ENCODE measurements around the gene SAV1. TPM values are rescaled to one million over a fixed set of nuclear protein-coding genes. Genes with fewer than 3 reads are reported as not detected.

The SAV1 gene
- total RNA-seq, 1 donor from 2014 or later: 11.6 TPM

- H3K36me3 Mint-ChIP-seq (ENCODE audit: unreplicated experiment): peaks cover 14% of the 10 kb centered on the region
- no peaks in the 10 kb centered on the region for H3K9me3 Mint-ChIP-seq (ENCODE audit: unreplicated experiment)
- no peak overlapping the region for H3K27ac Mint-ChIP-seq (ENCODE audit: unreplicated experiment)
- H3K4me1 Mint-ChIP-seq (ENCODE audit: low read depth, unreplicated experiment): no peaks in the 10 kb centered on the region
- no peak overlapping the region for H3K4me3 Mint-ChIP-seq (ENCODE audit: unreplicated experiment)
- no peak for DNase-seq
- TF ChIP-seq, protein P1, sequence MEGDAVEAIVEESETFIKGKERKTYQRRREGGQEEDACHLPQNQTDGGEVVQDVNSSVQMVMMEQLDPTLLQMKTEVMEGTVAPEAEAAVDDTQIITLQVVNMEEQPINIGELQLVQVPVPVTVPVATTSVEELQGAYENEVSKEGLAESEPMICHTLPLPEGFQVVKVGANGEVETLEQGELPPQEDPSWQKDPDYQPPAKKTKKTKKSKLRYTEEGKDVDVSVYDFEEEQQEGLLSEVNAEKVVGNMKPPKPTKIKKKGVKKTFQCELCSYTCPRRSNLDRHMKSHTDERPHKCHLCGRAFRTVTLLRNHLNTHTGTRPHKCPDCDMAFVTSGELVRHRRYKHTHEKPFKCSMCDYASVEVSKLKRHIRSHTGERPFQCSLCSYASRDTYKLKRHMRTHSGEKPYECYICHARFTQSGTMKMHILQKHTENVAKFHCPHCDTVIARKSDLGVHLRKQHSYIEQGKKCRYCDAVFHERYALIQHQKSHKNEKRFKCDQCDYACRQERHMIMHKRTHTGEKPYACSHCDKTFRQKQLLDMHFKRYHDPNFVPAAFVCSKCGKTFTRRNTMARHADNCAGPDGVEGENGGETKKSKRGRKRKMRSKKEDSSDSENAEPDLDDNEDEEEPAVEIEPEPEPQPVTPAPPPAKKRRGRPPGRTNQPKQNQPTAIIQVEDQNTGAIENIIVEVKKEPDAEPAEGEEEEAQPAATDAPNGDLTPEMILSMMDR (IDR thresholded peaks at IDR 0.05; ENCODE audit: partially characterized antibody, unreplicated experiment): no peak
- no peaks in the 10 kb centered on the region for H3K27me3 Mint-ChIP-seq (ENCODE audit: unreplicated experiment)
These were observed 11.3 kb downstream of the SAV1 start for GRCh38 chr14:50656776-50657175.

- H3K9me3 Mint-ChIP-seq (ENCODE audit: unreplicated experiment): no peaks in the 10 kb centered on the region
- peaks cover 2% of the 10 kb centered on the region for H3K27me3 Mint-ChIP-seq (ENCODE audit: unreplicated experiment)
- no peaks in the 10 kb centered on the region for H3K36me3 Mint-ChIP-seq (ENCODE audit: unreplicated experiment)
- H3K4me1 Mint-ChIP-seq (ENCODE audit: low read depth, unreplicated experiment): no peaks in the 10 kb centered on the region
- no peak for DNase-seq
- H3K4me3 Mint-ChIP-seq (ENCODE audit: unreplicated experiment): no peak overlapping the region
- no peak overlapping the region for H3K27ac Mint-ChIP-seq (ENCODE audit: unreplicated experiment)
- TF ChIP-seq, protein P1 (IDR thresholded peaks at IDR 0.05; ENCODE audit: partially characterized antibody, unreplicated experiment): no peak
These were observed 18.4 kb downstream of the SAV1 start for GRCh38 chr14:50649691-50650090.

DNA sequence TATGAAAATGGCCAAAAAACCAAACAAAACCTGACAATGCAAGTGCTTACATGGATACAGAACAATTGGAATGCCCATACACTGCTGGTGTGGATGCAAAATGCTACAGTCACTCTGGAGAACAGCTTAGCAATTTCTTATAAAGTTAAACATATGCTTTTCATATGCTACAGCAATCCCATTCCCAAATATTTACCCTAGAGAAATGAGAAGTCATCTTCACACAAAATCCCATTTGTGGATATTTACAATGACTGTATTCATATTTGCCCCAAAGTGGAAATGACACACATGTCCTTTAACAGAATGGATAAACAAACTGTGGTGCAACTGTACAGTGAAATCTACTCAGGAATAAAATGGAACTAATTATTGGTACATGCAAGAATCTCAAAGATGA lies 20.4 kb downstream of the SAV1 start:
- no peak overlapping the region for H3K27ac Mint-ChIP-seq (ENCODE audit: unreplicated experiment)
- TF ChIP-seq, protein P1 (IDR thresholded peaks at IDR 0.05; ENCODE audit: partially characterized antibody, unreplicated experiment): no peak

DNA sequence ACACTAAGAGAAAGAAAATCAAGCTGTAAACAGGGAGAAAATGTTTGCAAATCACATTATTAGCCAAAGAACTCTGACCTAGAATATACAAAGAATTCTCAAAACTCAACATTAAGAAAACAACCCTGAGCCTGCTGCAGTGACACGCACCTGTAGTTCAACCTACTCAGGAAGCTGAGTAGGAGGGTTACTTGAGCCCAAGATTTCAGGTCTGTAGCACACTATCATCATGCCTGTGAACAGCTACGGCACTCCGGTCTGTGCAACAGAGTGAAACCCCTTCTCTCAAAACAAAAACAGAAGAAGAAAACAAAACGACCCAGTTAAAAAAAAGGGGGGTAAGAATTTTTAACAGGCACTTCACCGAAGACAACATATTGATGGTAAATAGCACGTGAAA lies 20.8 kb downstream of the SAV1 start:
- TF ChIP-seq, protein P1 (IDR thresholded peaks at IDR 0.05; ENCODE audit: partially characterized antibody, unreplicated experiment): no peak
- H3K36me3 Mint-ChIP-seq (ENCODE audit: unreplicated experiment): no peaks in the 10 kb centered on the region
- H3K4me1 Mint-ChIP-seq (ENCODE audit: low read depth, unreplicated experiment): no peaks in the 10 kb centered on the region
- no peak overlapping the region for H3K27ac Mint-ChIP-seq (ENCODE audit: unreplicated experiment)
- DNase-seq: no peak
- H3K4me3 Mint-ChIP-seq (ENCODE audit: unreplicated experiment): no peak overlapping the region
- H3K27me3 Mint-ChIP-seq (ENCODE audit: unreplicated experiment): peaks cover 2% of the 10 kb centered on the region
- no peaks in the 10 kb centered on the region for H3K9me3 Mint-ChIP-seq (ENCODE audit: unreplicated experiment)

More for the DNA sequence above, 20.4 kb downstream of the SAV1 start:
- Mint-ChIP-seq H3K9me3 (ENCODE audit: unreplicated experiment) (no peaks in the 10 kb centered on the region), H3K27me3 (ENCODE audit: unreplicated experiment) (peaks cover 2% of the 10 kb centered on the region), H3K36me3 (ENCODE audit: unreplicated experiment) (no peaks in the 10 kb centered on the region), H3K4me1 (ENCODE audit: low read depth, unreplicated experiment) (no peaks in the 10 kb centered on the region), H3K4me3 (ENCODE audit: unreplicated experiment) (no peak overlapping the region)
- DNase-seq: no peak

DNA sequence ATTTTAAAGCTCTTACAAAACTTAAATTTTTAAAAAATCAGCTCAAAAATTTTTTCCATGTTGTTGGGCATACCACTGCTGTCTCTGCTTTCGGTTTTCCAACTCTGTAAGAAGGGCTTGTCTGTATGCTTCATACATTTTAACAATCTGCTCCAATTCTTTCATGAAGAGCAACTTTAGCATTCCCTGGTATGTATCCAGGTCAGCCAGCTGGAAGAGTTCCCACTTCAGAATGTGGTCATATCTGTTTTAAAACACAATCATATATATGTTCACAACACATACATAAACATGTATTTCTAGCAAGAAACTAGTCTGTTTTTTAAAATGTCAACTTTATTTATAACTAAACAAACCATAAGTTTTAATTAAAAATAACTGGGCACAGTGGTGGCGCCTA lies 33.0 kb downstream of the SAV1 start:
- H3K27ac Mint-ChIP-seq (ENCODE audit: unreplicated experiment): no peak overlapping the region
- no peaks in the 10 kb centered on the region for H3K27me3 Mint-ChIP-seq (ENCODE audit: unreplicated experiment)
- no peak for DNase-seq
- no peaks in the 10 kb centered on the region for H3K9me3 Mint-ChIP-seq (ENCODE audit: unreplicated experiment)
- H3K4me1 Mint-ChIP-seq (ENCODE audit: low read depth, unreplicated experiment): no peaks in the 10 kb centered on the region
- TF ChIP-seq, protein P1 (IDR thresholded peaks at IDR 0.05; ENCODE audit: partially characterized antibody, unreplicated experiment): no peak
- H3K36me3 Mint-ChIP-seq (ENCODE audit: unreplicated experiment): no peaks in the 10 kb centered on the region
- no peak overlapping the region for H3K4me3 Mint-ChIP-seq (ENCODE audit: unreplicated experiment)

All from glutamatergic neuron (in vitro differentiated cells).